Stimulated activated naive CD4-positive, alpha-beta T cell (primary cell): Measurements from ENCODE around the gene RIC3.
"Not testable (repeated sequence)": the region's sequence is repeated elsewhere in the genome, so short reads cannot be mapped to it uniquely, and the experiment has no call there.

Experiments used
- DNase-seq, 6 experiments: peaks; one replicate each; lab custom pipeline; 2025; lab: John Stamatoyannopoulos, UW

RIC3 gene

GRCh38 chr11:8190431-8190830, 21.6 kb upstream of the RIC3 start:
- DNase-seq: no peak

- DNase-seq: no peak
Observed at GRCh38 chr11:8186429-8186828, 17.6 kb upstream of the RIC3 start.

- DNase-seq: no peak
Observed at GRCh38 chr11:8183111-8183510, 14.3 kb upstream of the RIC3 start.

GRCh38 chr11:8180469-8180868, 11.6 kb upstream of the RIC3 start:
- no peak for DNase-seq

GRCh38 chr11:8178297-8178696, 9.5 kb upstream of the RIC3 start:
- DNase-seq: no peak

- no peak for DNase-seq
Observed at GRCh38 chr11:8177136-8177535, 8.3 kb upstream of the RIC3 start.

GRCh38 chr11:8167796-8168195, 1.0 kb downstream of the RIC3 start:
- DNase-seq: peak in 1 of 6 experiments; percentile 5

GRCh38 chr11:8164746-8165145, 4.1 kb downstream of the RIC3 start:
- no peak for DNase-seq

- not testable (repeated sequence) for DNase-seq
Observed at GRCh38 chr11:8161627-8162304, 7.1 kb downstream of the RIC3 start.

- no peak for DNase-seq
Observed at GRCh38 chr11:8156877-8157276, 11.9 kb downstream of the RIC3 start.

- DNase-seq: no peak
Observed at GRCh38 chr11:8149726-8150125, 19.1 kb downstream of the RIC3 start.

GRCh38 chr11:8138526-8138925, 30.3 kb downstream of the RIC3 start:
- no peak for DNase-seq

- DNase-seq: no peak
Observed at GRCh38 chr11:8127447-8127846, 41.4 kb downstream of the RIC3 start.

GRCh38 chr11:8126649-8127289, 42.1 kb downstream of the RIC3 start:
- DNase-seq: no peak

- no peak for DNase-seq
Observed at GRCh38 chr11:8122173-8122764, 46.6 kb downstream of the RIC3 start.

- no peak for DNase-seq
Observed at GRCh38 chr11:8111636-8112035, 57.2 kb downstream of the RIC3 start.

- DNase-seq: no peak
Observed at GRCh38 chr11:8110396-8110795, 58.4 kb downstream of the RIC3 start.

GRCh38 chr11:8109675-8110074, 59.1 kb downstream of the RIC3 start:
- DNase-seq: no peak

GRCh38 chr11:8108421-8108820, 60.4 kb downstream of the RIC3 start:
- no peak for DNase-seq

GRCh38 chr11:8107642-8108041, 61.2 kb downstream of the RIC3 start:
- DNase-seq: no peak

- no peak for DNase-seq
Observed at GRCh38 chr11:8106679-8107078, 62.1 kb downstream of the RIC3 start.

- no peak for DNase-seq
Observed at GRCh38 chr11:8105666-8106065, 63.2 kb downstream of the RIC3 start.

- DNase-seq: no peak
Observed at GRCh38 chr11:8105133-8105532, 63.7 kb downstream of the RIC3 start.

- no peak for DNase-seq
Observed at GRCh38 chr11:8103909-8104308, 64.9 kb downstream of the RIC3 start.
